NCI-H345 treated with DMSO at 0.1 percent for 48 hours (cell line): Measurements from ENCODE around the gene AGTRAP.

Source experiments
- DNase-seq: peaks from one replicate; lab custom pipeline; 2025; ENCODE audit not compliant: unreplicated experiment; lab: John Stamatoyannopoulos, UW

The AGTRAP gene, protein sequence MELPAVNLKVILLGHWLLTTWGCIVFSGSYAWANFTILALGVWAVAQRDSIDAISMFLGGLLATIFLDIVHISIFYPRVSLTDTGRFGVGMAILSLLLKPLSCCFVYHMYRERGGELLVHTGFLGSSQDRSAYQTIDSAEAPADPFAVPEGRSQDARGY

DNA sequence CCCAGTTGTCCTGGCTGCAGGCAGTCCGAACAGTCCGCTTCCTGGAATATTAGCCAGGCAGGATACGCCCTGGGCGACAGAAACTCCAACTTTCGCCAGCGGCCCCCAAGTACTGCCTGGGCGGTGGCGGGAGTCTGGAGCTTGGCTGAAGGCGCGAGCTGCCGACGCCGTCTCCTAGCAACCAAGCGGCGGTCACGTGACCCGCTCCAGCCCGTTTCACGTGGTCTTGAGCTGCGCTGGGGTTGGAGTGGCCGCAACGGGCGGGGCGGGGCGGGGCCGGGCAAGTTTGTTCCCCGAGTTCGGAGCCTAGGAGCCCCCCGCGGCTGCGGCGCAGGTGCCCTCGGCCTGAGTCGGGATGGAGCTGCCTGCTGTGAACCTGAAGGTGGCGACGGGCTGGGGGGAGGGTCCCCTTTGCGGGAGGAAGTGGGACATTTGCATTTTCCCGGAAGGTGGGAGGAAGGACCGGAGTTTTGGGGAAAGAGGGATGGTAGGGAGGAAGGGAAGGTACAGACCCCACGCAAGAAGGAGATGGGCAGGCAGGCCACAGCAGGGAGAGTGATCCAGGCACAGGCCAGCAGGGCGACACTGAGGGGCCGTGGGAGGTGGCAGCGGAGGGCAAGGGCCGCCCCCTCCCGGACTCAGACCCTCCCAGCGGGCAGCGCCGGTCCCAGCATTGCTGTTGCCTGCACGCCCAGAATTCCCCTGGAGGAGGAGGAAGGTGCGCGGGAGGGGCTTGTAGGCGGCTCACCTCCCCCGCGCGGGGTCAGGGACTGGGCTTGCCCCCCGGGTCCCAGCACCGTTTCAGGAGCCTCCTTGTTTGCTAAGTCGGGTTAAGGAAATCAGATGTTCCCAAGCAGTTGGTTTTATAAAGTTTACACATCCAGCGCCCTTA, at the start of gene AGTRAP:
TSS of gene AGTRAP (plus strand) at position 283 of the 892 bp plus-strand sequence. CDS start at position 356, 73 bp downstream.
- DNase-seq: peak; percentile 79

DNA sequence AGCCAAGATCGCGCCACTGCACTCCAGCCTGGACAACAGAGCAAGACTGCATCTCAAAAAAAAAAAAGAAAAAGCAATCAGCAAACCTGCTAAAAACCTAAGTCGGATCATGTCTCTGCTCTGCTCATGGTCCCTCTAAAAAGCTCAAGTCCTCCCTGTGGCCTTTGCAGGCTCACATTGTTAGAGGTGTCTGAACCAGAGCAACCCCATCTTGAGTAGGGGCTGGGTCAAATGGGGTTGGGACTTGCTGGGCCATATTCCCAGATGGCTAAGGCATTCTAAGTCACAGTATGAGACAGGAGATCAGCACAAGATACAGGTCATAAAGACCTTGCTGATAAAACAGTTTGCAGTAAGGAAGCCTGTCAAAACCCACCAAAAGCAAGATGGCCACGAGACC, 47.4 kb upstream of the AGTRAP start:
- DNase-seq: no peak

DNA sequence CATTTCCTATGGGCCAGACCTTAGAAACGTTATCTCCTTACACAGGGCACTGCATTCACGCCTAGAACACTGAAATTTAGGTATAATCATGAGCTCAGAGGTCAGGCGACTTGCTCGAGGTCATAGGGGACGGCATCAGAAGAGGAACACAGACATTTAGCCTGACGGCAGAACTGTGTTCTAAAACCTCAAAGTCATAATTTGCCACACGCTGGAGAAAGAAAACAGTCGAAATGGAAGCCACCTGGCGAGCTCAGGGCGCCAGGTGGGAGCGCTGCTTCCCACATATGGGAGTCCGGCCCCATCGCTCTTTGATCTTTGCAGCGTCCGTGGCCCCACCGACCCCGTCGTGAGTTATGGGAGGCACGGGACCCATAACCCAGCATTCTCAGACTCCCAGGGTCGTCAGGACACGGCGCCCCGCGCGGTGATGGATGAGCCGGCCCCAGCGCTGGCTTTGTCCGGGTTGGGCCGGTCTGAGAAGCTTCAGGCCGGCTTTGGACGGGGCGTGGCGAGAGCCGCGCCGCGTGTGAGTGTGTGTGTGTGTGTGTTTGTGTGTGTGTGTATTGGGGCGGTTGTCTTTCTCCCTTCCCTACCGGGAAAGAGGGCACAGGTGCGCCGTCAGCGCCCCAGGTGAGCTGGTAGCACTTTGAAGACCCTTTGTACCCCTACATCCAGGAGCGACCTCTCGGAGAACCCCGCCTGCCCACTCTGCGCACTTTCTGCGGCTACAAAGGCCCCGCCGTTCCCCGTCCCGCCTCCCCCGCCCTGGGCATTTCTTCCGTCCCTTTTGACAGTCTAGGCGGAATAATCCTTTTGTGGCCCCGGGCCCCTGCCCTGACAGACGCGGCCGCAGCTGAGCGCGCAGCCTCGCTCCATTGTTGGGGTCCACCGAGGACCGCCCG, 45.3 kb upstream of the AGTRAP start:
- peak; percentile 11 for DNase-seq

DNA sequence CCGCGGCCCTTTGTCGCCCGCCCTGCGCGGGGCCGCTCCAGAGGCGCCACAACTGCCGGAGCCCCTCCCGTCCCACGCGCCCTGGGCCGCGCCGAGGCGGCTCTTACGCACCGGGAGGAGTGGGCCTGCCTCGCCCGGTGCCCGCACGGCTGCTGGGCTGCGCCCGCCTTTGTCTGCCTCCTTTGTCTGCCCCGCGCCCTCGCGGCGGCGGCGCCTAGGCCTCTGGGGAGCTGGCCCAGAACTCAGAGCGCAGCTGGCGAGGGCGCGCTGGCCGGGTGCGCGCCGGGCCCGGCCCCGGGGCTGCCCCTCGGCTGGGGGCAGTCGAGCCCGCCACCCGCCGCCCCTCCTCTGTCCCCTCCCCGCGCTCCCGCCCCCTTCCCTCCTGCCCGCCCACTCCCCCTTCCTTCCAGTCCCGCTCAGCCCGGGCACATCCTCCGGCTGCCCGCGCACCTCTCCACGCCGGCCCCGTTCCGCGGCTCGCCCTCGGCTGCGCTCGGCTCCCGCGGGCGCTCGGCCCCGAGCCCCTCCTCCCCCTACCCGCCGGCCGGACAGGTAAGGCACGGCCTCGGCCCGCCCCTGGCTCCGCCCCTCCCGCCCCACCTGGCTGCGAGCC, 44.5 kb upstream of the AGTRAP start, which contains the start of gene DRAXIN:
TSS of gene DRAXIN (plus strand) at position 409 of the 613 bp plus-strand sequence. CDS start 14,549 bp downstream, outside the sequence.
- peak; percentile 15 for DNase-seq

DNA sequence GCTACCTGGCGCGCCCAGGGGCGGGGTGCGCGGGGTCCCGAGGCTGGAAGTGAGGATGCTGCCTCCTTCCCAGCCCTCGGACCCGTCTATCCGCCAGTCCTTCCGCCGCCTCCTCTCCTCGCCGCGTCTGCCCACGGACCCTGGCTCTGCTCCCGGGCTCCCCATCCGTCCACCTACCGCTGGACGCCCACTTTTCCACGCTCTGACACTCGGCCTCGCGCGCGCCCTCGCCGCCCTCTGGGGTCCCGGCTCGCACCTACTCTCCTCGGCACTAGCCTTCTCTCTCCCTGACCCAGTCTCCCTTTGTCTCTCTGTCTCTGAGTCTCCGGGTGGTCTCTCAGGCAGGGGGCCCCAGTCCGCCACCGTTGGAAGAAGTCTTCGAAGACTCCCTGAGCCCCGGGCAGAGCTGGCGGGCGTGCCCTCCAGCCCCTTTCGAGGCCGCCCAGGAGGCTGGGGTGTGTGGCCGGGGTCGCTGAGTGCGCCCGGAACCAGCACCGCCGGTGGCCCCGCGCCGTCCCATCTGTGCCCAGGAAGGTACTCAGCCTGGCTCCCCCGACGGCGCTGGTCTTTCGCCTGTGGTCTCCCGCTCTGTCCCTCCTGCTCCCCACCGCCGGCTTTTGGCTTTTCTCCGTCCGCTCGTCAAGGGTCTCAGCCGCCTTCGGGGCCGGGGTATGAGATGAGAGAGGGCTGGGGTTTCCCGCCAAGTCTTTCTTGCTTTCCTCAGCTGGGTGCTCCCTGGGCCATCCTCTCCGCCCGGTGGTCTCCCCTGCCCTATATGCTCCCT, 43.8 kb upstream of the AGTRAP start:
- no peak for DNase-seq

DNA sequence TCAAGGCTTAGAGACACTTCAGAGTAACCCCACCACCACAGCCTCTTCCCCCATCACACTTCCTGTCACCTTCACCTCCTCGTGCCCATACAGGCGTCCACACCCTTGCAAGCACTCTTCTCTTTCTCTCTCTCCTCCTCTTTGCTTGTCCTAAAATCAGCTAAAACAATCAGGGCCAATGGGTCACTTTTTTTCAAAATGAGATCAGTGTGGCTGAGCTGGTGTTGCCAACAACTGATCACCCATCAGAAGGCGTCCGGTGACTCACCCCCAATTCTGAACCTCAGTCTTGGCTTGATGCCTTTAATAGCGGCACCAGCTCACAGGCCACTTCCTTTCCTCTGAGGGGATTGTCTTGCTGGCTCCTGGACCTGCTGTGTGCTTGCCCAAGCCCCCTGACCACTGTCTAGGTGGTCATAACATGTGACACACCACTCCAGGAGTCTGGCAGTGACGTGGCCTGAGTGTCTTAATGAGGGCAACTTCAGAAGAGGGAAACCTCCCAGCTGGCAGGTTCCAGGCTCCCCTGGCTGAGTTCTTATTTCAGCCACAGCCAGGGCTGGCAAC, 42.8 kb upstream of the AGTRAP start:
- DNase-seq: no peak

DNA sequence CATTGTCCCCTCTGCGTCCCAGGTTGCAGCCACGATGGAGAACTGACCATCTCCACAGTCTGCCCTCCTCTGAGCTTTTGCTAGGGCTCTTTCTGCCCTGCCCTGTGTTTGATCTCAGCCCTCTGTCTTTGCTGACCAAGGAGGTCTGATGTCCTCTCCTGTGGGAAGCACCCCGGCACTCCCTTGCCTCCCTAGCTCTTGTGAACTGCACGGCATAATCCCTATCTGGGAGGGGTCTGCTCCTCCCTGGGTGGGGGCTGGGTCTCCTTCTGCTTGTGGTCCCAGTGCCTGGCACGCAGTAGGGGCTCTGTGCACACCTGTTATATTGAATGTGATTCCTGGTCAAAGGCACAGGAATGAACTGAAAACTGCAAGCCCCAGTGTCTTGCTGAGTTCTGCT, 42.0 kb upstream of the AGTRAP start:
- DNase-seq: no peak

DNA sequence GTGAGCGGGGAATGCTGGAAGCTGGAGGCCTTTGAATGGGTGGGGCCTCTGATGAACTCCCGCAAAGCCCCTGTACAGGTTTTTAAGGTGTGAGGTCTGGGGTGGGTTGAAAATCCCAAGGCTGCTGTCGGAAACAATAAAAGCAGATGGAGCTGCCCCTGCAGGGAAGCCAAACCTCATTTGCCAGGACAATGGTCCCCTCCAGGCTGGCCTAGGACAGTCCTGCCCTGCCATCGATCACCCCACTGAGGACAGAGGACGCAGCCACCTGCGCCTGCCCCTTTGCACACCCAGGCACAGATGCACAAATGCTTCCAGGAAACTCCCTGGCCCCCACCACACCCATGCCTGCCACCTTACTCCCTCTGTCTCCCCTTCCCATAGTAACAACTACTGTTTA, 40.1 kb upstream of the AGTRAP start:
- no peak for DNase-seq

DNA sequence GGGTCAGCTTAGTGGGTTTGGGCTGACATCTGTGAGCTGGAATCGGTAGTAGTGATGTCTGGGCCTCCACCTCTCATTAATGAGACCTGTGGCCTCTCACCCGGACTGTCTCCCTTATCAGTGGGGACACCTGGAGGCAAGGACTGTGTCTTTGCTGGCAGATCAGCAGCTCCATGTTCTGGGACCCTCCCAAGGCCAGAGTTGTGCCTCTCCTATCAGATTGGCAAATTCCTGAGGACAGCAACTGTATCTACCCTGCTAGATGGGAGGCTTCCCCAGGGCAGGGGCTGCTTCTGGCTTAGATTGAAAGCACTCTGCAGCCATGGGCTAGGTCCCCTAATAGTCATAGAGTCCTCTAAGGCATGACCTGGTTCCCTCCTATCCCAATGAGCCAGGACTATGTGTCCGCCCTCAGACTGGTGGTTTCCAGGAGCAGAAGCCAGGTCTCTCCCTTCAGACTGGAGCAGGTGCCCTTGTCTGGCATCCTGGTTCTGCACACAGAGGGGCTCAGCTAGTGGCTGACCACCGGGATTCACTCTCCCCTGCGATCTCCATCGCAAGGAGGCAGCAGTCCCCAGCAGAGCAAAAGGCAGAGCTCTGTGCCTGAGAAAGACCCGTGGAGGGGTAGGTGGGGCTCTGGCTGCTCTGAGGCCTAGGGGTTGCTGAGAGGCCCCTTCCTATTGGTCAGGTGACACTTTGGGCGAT, 38.6 kb upstream of the AGTRAP start:
- DNase-seq: no peak

DNA sequence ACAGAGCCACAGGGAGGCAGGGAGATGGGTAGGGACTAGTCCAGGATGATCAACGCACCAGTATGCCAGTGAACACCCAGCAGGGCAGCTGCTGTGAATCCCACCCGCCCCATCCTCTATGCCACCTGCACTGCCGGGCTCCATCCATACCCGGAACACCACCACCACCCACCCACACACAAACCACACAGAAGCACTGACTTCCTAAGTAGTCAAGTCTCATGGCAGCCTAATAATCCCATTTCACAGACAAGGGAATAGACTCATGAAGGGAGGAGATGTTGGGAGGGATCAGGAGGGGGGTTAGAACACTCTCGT, 38.1 kb upstream of the AGTRAP start:
- no peak for DNase-seq

DNA sequence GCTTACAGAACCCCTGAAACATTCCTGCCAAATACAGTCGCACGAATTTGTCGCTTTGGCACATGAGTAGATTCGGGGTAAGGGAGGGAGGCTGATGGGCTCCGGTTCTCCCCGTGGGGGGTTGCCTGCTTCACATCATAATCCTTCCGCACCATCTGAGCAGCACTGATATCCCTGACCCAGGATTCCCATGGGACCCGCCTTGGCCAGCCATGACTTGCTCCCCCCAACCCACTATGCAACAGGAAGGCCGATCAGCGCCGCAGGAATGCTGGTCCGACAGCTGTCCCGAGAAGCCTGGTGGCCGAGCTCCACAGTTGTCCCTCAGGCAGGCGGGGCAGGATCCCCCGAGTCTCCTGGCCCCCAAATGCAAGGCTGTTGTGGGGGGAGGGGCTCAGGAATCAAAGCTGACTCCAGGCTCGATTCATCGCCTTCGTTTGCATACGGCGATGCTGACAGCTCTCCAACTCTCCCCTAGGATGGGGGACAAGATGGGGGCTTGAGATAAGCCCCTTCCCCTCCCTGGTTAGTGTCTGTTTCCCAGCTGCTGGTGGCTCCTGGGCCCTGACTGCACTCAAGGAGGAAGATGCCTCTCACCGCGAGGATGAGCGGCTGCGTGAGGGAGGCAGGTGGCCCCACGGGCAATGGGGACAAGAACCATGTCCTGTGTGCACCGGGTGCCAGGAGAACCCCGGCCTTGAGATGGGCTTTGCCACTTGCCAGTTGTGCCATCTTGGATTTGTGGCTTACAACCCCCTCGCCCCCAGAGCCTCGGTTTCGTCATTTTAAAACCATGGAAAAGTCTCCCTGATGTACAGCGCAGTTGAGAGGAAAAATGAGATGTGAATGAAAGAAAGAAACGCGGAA, 35.1 kb upstream of the AGTRAP start:
- DNase-seq: no peak

DNA sequence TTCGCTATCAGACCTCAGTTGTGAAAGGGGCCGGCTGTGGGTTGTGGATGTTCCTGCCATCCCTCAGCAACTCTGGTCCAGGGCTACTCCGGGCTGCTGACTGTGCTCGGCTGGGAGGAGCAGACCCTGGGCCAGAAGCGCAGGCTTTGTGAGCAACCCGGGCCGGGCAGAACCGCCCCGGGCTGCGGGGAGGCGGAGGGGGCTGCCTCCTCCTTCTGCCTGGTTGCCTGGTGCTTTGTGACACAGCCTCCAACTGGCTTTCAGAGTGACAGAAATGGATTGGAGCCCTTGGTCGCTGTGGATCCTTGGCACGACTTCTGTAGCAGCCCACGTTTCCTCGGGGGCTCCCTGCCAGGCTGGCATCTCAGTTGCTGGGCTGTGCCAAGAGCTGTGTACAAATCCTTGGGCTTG, 34.4 kb upstream of the AGTRAP start:
- DNase-seq: no peak

DNA sequence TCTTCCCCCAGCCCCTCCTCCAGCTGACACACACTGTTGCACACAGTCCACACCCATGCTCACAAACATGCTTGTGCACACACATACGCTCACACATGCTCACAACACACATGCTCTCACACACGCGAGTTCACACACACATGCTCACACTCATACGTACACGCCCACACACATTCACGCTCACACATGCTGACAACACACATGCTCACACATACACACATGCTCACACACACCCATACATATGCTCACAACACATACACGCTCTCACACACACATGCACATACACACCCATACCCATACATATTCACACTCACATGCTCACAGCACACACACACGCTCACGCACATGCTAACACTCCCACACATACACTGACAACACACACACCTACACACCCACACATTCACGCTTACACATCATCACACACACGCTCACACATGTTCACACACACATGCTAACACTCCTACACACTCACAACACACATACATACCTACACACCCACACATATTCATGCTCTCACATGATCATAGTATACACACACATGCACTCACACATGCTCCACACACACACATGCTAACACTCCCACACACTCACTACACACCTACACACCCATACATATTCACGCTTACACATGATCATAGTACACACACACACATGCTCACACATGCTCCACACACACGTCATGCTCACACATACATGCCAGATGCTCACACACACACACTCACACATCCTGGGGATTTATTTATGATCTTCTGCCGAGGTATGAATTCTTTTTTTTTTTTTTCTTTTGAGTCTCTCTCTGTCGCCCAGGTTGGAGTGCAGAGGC, 33.7 kb upstream of the AGTRAP start:
- no peak for DNase-seq

DNA sequence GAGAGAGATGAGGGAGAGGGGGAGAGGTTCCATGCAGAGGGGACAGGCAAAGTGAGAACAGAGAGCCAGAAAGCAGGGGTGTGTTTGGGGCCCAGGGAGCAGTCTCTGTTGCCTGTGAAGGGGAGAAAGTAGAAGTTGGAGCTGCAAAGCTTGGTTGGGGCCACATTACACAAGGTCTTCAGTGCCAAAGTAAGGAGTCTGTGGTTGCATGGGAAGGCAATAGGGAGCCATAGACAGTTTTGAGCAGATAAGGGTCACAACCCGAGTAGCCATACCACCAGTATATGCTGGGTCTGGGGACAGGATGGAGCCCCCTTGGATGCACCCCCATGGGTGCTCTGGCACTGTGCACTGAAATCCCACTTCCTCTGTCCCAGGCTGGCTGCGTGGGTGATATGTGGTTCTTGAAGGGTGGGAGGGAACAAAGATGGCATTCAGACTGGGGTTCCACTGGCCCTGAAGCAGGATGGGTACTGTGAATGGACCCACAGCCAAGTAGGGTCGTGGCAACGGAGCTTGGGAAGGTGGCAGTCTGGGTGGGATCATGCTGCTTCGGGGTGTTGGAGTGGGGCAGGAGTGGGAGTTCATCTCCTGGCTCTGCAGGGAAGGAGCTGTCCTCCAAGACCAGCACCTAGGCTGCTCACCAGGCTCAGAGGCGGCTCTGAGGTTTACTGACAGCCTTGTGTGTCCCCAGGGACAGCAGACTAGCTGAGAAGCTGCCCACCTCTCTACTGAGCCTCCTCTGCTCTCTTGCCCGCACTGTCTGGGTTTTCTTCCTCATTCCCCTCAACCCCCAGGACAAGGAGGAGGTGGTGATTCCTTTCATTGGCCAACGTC, 32.4 kb upstream of the AGTRAP start:
- no peak for DNase-seq

DNA sequence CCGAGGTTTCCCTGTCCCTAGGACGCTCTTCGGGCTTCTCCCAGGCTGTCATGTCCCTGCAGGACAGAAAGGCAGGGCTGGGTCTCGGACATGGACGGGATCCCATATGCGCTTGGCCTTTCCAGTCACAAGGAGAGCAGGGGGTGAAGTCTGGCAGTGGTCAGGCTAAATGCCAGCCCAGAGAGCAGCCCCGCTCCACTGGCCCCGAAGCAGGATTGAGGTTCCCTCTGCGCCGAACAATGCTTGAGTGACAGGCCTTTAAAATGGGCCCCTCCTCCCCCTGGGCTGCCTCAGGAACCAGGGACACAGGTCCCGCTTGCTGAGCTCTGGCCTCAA, 31.8 kb upstream of the AGTRAP start:
- no peak for DNase-seq

DNA sequence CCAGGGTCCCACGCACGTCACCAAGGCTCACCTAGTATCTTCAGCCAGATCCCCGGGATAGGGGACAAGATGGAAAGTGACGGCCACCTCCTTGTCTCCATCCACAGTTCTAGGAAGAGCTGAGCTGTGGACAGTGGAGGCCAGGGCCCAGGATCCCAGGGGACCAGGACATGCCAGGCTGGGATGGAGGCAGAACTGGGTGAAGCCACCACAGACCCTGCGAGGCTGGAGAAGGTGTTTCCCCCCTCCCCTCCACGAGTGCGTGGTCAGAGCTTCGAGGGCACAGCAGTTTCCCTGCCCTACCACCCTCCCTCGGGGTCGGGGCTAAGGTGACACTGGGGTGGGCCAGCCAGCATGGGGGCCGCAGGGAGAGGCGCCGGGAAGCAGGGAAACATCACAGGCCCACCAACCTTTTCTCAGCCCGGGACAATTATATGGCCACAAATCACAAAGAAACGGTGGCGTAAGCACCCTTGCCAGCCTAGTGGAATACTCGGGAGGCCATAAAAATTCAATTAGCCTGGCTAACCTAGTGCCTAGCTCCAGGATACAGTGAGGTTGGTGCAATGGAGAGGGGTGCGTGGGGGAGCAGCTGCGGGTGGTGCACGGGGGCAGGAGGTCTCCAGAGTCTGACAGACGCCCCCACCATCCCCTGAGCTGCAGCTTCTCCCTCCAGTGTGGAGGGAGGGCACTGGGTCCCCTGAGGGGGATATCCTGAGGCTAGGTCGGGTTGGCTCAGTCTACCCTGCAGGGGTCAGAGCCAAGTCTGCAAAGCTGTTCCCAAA, 31.1 kb upstream of the AGTRAP start:
- DNase-seq: no peak
